CMK (cell line): ENCODE measurements around the gene XDH.

Source experiments
- DNase-seq: peaks from one replicate; pipeline ENCODE4 v3.0.0-alpha.2; 2010; ENCODE audit warnings: low read depth

Gene XDH

DNA sequence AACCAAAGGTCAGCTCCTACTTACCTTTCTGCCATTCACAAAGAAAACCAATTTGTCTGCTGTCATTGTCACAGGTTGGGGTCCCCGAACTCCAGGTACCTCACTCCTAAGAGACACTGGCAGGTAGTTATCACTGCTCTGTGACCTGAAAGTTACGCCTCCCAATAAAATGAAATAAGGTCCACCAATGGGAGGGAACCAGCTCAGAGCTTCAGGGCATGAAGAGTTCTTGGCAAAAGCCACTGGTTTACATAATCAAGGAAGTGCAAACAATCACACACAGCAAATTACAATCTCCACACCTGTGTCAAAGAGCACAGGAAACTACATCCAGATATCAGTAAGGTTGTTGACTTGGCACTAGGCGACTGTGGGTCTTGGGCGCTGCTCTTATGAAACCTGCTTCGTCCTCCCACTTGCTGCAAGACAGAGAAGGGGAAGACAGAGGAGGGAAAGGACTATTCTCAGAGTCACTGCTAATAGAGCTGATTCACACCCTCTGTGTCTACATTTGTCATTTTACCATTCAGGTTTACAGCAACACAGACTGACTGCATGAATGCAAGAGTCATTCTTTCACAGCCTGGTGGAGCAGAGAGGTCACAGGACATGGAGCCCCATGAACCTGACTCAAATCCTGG, at the start of gene XDH:
XDH (minus strand) TSS at position 142 of the 641 bp plus-strand sequence; CDS start at position 66, 76 bp downstream.
- DNase-seq = no peak

DNA sequence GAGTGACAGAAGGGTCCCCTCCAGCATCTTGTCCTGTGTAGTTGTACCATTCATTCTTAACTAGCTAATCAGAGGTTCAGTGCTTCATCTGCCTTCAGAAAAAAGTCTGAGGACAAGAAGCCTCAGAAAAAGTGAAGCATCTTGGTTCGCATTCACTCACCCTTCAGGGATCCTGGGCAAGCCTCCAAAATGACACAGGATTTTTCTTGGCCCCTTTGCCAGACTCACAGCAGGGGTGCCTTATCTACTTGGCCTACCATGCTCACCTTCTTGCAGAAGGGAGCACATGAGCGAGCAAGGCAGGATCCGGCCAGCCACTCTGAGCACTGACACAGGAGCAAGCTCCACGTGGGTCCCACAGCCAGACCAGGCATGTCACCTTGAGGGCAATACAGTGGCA, 43.1 kb upstream of the XDH start:
- no peak for DNase-seq

DNA sequence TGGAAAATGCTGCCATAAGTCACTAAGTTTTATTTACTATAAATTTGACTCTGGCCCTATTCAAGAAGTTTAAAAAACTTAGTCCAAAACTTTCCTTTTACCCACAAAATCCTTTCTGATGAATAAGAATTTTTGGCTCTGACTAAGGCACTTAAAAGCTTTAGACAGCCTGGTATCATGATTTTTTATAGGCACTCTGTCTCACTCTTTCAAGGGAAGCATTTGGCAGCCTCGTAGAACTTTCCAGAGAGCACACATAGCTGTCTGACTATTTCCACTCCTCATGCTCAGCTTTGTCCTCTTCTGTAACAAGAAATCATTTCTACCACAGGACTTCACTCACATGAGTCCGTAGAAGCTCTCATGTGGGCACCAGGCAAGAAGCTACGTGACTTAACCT, 32.3 kb upstream of the XDH start:
- DNase-seq = no peak

DNA sequence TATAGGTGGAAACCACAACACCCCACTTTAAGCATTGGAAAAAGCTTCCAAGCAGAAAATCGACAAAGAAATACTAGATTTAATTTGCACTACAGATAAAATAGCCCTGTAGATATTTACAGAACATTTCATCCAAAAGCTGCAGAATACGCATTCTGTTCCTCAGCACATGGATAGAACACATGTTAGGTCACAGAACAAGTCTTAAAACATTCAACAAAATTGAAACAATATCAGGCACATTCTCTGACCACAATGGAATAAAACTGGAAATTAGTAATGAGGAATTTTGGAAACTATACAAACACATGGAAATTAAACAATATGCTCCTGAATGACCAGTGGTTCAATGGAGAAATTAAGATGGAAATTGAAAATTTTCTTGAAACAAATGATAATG, 27.8 kb upstream of the XDH start:
- no peak for DNase-seq

DNA sequence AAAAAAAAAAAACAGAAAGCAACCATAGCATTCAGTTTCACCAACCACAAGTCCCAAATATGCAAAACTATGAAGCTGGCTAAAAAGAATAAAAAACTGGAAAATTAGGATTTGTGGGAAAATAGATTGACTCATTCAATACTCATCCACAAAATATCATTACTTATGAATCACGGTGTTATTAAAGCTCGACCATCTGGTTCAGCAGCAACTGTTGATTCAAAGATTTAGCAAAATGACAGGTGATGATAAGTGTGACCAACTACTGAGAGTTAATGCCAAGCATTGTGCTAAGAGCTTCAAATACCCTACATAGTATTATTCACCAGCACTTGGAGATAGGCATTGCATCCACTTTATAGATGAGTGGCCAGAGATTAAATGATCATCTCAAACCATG, 26.2 kb upstream of the XDH start:
- no peak for DNase-seq

DNA sequence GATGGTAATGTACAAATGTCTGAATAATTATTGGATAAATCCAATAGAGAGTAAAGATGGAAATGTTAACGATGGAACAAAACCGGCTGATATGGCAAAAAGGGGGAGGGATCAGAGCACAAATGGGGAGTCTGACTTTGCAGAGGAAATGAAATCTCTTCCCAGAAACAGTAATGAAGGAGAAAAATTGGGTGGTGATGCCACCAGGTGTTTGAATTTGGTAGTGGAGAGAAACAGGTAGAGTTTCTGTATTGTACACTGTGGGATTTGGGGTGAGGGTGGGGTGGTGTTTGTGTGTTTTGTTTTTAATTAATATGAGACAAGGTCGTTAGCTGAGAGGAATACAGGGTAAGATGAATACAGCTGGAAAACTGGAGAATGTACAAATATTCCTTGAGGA, 20.4 kb upstream of the XDH start:
- DNase-seq = no peak

DNA sequence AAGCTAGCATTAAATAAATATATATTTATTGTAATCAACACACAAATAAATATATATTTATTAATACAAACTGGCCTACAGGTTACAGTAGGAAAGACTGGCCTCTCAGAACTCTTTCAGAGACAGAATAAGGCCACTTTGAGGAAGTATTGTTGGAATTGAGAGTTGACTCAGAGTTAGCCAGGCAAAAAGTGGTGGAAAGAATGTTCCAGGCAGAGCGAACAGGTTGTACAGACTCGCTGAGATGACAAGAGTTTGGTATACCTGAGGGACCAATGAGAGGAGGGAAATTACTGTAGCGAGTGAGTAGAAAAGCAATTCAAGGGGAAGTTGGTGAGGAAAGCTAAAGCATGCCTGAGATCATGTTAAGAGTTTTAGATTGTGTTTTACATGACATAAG, 19.0 kb upstream of the XDH start:
- no peak for DNase-seq

DNA sequence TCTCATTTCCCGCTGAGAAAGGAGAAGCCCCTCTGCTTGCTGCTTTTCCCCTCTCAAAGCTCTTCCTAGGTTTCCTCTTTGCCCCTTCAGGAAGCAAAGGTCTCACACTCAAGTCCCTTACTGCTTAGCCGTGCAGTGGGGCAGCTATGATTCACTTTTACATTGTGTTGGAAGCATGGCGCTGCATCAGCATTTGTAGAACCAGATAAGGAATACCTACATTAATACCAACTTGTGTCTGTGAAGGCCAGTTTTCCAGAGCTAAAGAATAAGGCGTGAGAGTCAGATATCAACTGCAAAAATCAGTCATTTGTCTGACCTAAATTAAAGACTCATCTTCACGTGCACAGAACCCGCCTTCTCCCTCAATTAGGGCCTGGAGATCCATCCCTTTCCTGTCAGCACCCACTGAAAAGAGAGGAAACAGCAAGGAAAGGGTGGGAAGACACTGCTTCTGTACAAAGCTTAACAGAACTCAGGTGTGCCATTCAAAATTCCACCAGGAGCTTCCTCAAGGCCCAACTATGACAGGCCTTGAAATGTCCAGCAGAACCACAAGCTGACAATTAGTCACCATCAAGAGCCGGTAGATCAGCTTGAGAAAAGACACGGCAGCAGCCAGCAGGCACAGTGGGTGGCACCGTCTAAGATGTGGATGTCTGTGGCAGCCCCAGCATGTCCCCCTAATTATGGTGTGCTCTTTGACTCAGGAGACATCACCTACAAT, 16.1 kb upstream of the XDH start:
- DNase-seq = no peak

DNA sequence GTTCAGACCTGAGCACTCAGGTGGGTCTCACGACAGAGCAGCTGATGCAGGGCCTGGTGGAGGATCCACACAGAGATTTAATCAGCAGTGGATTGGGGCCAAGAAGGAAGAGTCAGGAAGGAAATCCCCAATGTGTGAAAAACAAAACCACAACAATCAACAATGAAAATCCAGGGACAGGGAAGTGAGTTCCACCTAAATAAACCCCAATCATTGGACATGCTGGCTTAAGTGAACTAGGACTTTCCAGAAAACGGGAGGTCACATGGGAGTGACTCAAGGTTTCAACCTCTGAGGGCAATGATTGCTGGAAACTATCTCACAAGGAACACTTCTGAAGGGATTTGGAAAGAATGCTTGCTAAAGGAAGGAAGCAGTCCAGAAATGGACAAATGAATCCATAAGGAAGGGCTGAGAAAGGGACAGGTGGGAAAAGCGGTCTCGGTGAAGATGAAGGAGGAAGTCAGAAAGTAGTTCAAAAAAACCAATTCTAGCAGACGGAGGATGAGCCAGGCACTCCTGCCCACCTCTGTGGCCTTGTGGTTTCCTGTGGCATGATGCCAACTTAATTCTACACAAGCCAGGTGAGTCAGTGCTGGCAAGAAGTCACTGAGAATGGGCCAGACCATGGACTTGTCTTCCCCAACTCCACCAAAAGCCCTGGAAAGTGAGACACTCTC, 15.4 kb upstream of the XDH start:
- no peak for DNase-seq

DNA sequence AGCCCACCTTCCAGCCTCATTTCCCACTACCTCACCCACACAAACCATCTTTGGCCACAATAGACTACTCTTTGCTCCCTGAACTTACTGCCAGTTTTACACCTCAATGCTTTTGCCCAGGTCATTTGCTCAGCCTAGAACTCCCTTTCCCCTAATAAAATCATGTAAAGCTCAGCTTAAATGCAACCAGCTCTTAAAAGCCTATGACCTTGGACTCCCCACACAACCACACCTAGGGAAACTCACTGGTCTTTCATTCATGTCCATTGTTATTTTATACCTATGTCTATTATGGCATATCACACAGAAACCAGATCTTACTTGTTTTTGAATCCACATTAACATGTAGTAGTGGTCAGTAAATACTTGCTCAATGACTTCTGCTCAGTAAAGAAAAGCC, 14.5 kb upstream of the XDH start:
- no peak for DNase-seq

DNA sequence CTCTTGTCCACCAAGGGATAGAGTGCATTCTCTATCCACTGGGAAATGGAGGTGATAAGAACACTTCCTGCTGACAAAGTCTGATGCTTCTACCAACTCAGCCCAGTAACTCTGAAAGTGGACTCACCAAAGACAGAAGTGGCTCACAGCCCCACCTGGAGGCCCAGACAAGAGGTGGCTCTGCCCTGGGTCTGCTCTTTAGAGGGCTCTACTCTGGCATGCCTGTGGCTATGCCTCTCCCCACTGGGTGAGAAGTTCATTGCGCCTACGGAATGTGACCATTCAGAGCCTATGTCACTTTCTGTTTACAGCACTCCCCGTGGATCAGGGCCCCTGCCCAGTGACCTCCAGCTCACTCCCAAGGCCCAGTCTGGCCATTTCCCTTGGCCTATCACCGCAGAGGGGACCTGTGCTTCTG, 13.5 kb upstream of the XDH start:
- no peak for DNase-seq

DNA sequence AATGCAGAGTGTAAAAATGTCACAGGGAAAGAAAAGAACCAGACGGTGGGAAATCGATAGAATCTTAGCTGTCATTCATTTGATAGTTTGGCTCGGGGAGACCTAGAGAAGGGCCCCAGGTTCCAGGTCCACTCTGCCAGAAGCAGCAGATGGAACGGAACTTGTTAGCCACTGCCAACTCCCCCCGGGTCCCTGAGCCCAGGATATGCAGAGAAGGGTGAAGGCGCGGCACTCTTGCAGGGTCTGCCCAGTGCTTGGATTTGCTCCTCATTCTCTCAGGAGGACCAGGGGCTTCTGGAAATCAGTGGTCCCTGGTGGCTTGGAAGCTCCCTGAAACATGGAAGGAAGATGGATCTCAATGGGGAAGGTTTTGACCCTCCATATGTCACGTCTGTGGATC, 11.6 kb upstream of the XDH start:
- no peak for DNase-seq

DNA sequence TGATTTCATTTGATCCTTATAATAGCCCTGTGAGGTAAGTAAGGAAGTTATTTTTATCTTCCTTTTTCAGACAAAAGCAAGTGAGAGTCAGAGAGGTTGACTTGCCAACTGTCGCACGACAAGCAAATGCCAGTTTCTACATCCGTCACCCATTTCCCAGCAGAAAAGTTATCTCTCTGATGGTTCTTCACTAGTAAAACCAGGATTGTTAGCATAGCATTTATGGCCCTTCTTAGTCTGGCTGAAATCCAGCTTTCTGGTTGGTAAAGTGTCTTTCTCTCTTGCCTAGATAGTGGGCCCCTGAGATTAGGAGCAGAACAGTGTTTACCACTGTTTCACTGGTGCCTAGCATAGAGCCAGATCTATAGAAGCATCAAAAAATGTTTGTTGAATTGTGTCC, 7.1 kb upstream of the XDH start:
- DNase-seq = no peak

DNA sequence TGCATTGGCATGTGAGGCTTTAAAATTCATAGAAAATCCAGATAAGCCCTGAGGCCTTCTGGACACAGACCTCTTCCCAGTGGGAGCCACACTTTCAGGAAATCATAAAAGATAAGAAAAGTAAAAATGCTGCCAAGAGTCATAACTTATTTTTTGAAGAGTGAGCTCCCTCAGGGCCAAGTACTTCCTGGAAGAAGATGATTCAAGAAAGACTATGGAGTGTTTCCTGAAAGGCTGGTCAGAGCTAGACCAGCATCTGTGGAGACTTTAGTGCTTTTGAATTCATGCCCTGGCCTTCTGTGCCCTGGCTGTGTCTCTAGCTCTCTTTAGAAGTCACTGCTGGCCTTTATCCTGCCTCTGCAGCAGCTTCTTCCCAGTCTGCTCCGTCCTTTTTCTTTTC, 6.4 kb upstream of the XDH start:
- no peak for DNase-seq

DNA sequence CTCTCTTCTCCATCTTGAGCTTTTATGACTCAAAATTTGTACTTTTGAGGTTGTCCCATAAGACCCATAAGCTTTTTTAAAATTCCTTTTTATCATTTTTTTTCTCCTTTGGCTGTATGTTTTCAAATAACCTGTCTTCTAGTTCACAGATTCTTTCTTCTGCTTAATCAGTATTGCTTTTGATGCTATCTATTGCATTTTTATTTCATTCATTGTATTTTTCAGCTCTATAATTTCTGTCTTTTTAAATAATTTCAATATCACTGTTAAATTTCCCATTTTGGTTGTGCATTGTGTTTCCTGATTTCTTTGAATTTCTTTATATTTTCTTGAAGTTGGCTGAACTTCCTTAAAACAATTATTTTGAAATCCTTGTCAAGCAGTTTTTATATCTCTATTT, 4.8 kb upstream of the XDH start:
- no peak for DNase-seq

DNA sequence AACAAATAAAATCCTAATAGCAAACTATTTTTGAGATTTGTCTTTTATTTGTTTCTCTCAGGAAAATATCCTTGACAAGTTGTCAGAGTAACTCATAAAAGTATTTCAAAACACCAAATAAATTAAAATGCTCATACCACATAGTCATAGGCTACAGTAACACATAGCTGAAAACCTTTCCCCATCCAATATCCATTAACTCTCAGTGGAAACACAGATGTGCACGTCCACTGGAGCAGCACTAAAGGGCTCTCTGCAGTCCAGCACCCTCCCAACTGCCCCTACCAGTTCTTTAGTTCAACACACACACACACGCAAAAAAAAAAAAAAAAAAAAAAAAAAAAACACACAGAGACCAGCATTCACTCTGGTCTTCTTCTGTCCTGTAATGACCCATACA, 879 bp upstream of the XDH start:
- no peak for DNase-seq

DNA sequence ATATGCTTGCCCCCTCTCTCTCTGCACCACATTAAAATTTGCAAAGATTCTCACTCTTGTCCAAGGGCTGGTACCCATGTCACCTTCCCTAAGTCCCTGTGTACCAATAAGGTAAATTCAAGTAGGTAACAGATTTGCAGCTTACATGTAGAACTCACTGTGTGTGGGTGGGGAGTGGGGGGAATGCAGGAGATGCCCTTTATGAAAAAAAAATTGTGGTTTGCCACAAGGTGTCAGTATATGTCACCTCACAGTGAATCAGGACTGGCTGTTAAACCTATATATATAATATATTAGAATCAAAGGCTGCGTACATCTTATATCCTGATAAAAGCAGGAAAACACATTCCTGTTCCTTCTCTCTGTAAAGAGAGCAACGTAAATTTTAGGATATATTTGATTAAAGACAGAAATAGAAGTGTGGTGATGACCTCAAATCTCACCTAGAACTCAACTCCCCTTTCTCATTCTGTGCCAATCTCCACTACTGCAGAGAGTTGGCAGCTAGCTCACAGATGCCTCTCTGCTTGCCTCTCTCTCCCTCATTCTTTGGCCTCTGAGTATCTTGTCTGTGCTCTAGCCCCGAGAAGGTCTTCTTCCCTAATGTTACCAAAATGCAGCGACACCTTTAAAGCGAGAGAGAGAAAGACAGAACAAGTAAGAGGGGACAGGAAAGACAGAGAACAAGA, 536 bp downstream of the XDH start:
- no peak for DNase-seq

DNA sequence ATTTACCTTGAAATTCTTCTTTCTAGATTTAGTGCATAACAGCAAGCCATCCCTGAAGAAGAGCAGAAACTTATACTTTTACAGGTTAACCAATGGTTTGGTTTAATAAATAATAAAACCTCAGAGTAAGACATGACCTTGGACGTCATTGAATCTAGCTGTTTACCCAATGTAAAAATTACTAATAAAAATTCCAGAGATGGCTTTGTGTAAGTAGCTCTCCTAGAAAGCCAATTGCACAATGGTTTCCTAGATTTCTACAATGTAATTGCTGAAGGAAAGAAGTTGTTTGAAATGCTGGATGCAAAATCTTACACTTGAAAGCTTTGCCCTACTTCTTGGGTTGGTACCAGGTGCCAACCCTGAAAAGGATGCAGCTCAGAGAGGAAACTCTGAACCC, 1.5 kb downstream of the XDH start:
- DNase-seq = no peak

DNA sequence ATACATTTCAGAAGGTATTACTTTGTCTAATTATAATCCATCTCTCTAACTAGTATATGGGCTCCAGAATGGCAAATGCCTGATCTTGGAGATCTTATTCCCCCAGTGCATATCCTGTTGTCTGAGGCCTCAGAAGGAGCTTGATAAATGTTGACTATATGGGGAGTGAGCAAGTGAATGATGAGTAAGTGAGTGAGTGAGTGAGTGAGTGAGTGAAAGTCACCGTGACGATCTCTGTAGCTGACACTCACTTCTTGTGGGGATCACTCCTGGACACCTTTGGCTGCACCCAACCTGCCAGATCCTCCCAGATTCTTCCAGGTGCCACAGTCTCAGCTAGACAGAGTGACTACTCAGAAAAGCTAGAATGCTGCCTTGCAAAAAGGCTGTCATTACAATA, 2.8 kb downstream of the XDH start:
- no peak for DNase-seq

DNA sequence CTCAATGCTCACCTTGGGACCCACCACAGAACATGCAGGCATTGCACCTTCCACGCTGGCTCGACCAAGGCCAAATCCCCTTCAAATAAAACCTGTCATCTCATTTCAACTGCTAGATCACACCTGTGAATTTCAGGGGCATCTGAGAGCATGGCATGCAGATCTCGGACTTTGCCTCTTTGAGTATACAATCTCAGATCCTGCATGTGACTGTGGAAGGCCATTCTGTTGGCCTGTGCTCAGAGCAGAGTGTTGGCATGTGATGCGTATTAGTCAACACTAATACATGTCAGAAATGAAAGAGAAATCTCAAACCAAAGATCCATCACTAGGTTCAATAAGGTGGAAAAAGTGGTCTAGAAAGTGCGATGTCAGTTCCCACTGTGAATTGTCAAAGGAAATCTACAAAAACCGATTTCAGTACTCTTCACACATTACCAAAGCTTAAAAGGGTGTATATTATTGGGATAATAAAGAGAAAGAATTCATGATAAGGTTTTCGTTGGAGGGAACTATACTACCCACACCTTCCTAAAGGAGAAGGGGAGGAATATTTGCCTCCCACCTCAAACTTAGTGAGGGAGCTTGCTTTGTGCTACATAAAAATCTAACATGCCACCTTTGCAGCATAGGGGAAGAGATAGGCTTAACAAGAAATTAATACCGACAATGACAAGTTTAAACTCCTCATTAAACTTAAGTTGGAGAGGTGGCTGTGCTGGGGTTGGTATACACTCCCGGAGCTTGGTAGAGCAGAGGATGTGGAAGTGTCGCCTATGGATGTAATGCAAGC, 7.8 kb downstream of the XDH start:
- no peak for DNase-seq

DNA sequence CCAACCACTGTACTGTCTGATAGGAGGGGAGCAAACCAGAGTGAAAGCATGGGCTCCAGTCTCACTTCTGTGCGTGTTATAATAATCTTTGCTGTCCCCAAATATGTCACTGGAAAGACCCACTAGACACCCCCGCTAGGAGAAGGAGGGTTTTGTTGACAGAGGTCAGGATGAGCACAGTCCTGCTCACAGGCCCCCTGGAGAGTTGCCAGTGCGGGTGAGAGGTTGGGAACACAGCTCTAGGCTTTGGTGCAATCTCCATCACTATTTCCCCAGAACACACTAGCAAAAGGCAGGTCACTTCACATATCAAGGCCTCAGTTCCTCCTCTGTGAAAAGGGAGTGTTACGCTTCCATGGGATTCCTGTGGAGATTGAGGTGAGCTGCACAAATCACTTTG, 9.7 kb downstream of the XDH start:
- no peak for DNase-seq

DNA sequence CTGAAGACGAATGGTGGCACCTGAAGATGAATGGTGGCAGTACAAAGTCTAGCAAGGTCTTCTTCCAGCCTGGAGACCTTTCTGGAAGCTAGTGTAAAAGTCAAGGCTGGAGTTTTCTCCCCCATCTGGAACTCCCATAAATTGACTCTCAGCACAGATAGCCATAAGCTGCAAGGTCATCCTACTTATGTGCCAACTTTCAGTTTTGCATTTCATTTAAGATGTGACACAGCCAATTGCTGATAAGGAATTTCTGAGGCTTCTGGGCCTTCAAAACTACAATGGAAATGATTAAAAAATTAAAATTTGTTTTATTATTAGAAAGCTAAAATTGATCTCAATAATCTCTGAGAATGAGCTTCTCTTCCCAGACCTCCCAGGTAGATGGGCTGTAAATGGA, 10.2 kb downstream of the XDH start:
- no peak for DNase-seq
